GM23338 (cell line): ENCODE measurements around the gene SPATA31E1. TPM values are rescaled to one million over a fixed set of nuclear protein-coding genes. Genes with fewer than 3 reads are reported as not detected.

Experiments
- ATAC-seq: fragments of 200-7000 bp; cut with Tn5 transposase; 3 replicates; pipeline ENCODE4 v1.9.1; 2020
- DNase-seq: peaks from one replicate; pipeline ENCODE4 v3.0.0-alpha.2; 2015; ENCODE audit warnings: low spot score
- H2AFZ ChIP-seq: fragments of 200-600 bp; sonication (generic); 2 replicates; pipeline ENCODE4 v1.8.0; 2016; ENCODE audit warnings: antibody characterized with exemption, mild to moderate bottlenecking, moderate library complexity
- H3F3A ChIP-seq: fragments of 200-600 bp; sonication (generic); replicated peaks from 2 replicates; pipeline ENCODE4 v1.8.0; 2017; ENCODE audit warnings: antibody characterized with exemption, mixed run types, low read depth
- H3K27ac ChIP-seq: fragments of 200-600 bp; sonication (generic); 2 replicates; pipeline ENCODE4 v1.6.1; 2016; ENCODE audit warnings: low read depth
- H3K27me3 ChIP-seq: fragments of 200-600 bp; sonication (generic); 2 replicates; pipeline ENCODE4 v1.8.0; 2016; ENCODE audit warnings: mild to moderate bottlenecking, mixed run types, moderate library complexity; ENCODE audit not compliant: insufficient read depth
- H3K36me3 ChIP-seq: fragments of 200-600 bp; sonication (generic); 2 replicates; pipeline ENCODE4 v1.8.0; 2016; ENCODE audit warnings: mild to moderate bottlenecking; ENCODE audit not compliant: insufficient read depth
- H3K4me1 ChIP-seq: fragments of 200-600 bp; sonication (generic); 2 replicates; pipeline ENCODE4 v1.8.0; 2016; ENCODE audit warnings: mild to moderate bottlenecking, moderate library complexity; ENCODE audit not compliant: insufficient read depth
- H3K4me2 ChIP-seq: fragments of 200-600 bp; sonication (generic); 2 replicates; pipeline ENCODE4 v1.7.1; 2017; ENCODE audit warnings: mixed run types
- H3K4me3 ChIP-seq: fragments of 200-600 bp; sonication (generic); 2 replicates; pipeline ENCODE4 v1.6.1; 2016; ENCODE audit warnings: mixed run types
- H3K79me2 ChIP-seq: fragments of 200-600 bp; sonication (generic); replicated peaks from 2 replicates; pipeline ENCODE4 v1.8.0; 2017; ENCODE audit warnings: mild to moderate bottlenecking; ENCODE audit not compliant: insufficient read depth
- H3K9me2 ChIP-seq: fragments of 200-600 bp; sonication (generic); 2 replicates; pipeline ENCODE4 v1.8.0; 2017; ENCODE audit not compliant: insufficient read depth
- H4K20me1 ChIP-seq: fragments of 200-600 bp; sonication (generic); replicated peaks from 2 replicates; pipeline ENCODE4 v1.8.0; 2017; ENCODE audit warnings: mild to moderate bottlenecking; ENCODE audit not compliant: insufficient read depth
- H3K27ac Mint-ChIP-seq: 2 replicates; pipeline ENCODE4 v1.8.0; 2020; ENCODE audit warnings: inconsistent platforms, mild to moderate bottlenecking, moderate library complexity, mixed read lengths
- H3K27me3 Mint-ChIP-seq: 3 replicates; pipeline ENCODE4 v1.8.0; 2022; ENCODE audit warnings: low read depth, mild to moderate bottlenecking, moderate library complexity, mixed read lengths, inconsistent platforms; ENCODE audit not compliant: insufficient read depth, poor library complexity
- H3K36me3 Mint-ChIP-seq: 3 replicates; pipeline ENCODE4 v1.8.0; 2021; ENCODE audit warnings: low read depth, mild to moderate bottlenecking, inconsistent platforms, moderate library complexity, mixed read lengths
- H3K4me1 Mint-ChIP-seq: 3 replicates; pipeline ENCODE4 v1.8.0; 2020; ENCODE audit warnings: mild to moderate bottlenecking, inconsistent platforms, mixed read lengths
- H3K4me3 Mint-ChIP-seq: 3 replicates; pipeline ENCODE4 v1.8.0; 2021; ENCODE audit warnings: moderate library complexity, mild to moderate bottlenecking, inconsistent platforms, mixed read lengths
- H3K9me3 Mint-ChIP-seq: 3 replicates; pipeline ENCODE4 v1.8.0; 2020; ENCODE audit warnings: moderate library complexity, mild to moderate bottlenecking, inconsistent platforms, mixed read lengths
- CREB1 ChIP-seq: fragments of 250-450 bp; sonication (Bioruptor Pico); IDR thresholded peaks from 2 replicates; pipeline ENCODE4 v1.5.0; 2020; ENCODE audit warnings: low read depth, mild to moderate bottlenecking, moderate library complexity
- CTCF ChIP-seq, 2 experiments: fragments of 200-600 bp in 1 of 2; sonication (generic) in 1 of 2; conservative IDR thresholded peaks; 2 replicates each; pipeline versions ENCODE4 v1.5.1 to v1.6.1; 2016 to 2017; ENCODE audit warnings: antibody characterized with exemption in 2 of 2, low read depth in 2 of 2, mild to moderate bottlenecking in 2 of 2, moderate library complexity in 1 of 2
- ETS1 ChIP-seq: IDR thresholded peaks from 2 replicates; pipeline ENCODE4 v1.6.1; 2016; ENCODE audit warnings: antibody characterized with exemption
- EZH2 ChIP-seq: fragments of 200-600 bp; sonication (generic); IDR thresholded peaks from one replicate; pipeline ENCODE4 v1.8.0; 2017; ENCODE audit warnings: antibody characterized with exemption, mild to moderate bottlenecking, low read depth; ENCODE audit not compliant: unreplicated experiment
- EZH2phosphoT487 ChIP-seq: fragments of 200-600 bp; sonication (generic); IDR thresholded peaks from one replicate; pipeline ENCODE4 v1.8.1; 2018; ENCODE audit warnings: antibody characterized with exemption; ENCODE audit not compliant: unreplicated experiment
- JUNB ChIP-seq: IDR thresholded peaks from one replicate; pipeline ENCODE4 v1.6.1; 2016; ENCODE audit warnings: antibody characterized with exemption; ENCODE audit not compliant: unreplicated experiment
- NANOG ChIP-seq: IDR thresholded peaks from 2 replicates; pipeline ENCODE4 v1.6.1; 2016; ENCODE audit warnings: antibody characterized with exemption, borderline replicate concordance
- POLR2AphosphoS5 ChIP-seq: IDR thresholded peaks from 2 replicates; pipeline ENCODE4 v1.6.1; 2016; ENCODE audit warnings: antibody characterized with exemption, low read depth
- REST ChIP-seq: IDR thresholded peaks from one replicate; pipeline ENCODE4 v1.6.1; 2018; ENCODE audit warnings: antibody characterized with exemption; ENCODE audit not compliant: unreplicated experiment
- STAT1 ChIP-seq: IDR thresholded peaks from one replicate; pipeline ENCODE4 v1.6.1; 2016; ENCODE audit warnings: antibody characterized with exemption; ENCODE audit not compliant: unreplicated experiment
- ZNF114 ChIP-seq: fragments of 250-450 bp; sonication (Bioruptor Pico); IDR thresholded peaks from 2 replicates; pipeline ENCODE4 v1.5.0; 2020; ENCODE audit warnings: mild to moderate bottlenecking, moderate library complexity
- ZNF331 ChIP-seq: fragments of 250-450 bp; sonication (Bioruptor Pico); IDR thresholded peaks from 2 replicates; pipeline ENCODE4 v1.5.0; 2020; ENCODE audit warnings: low read depth, mild to moderate bottlenecking, moderate library complexity
- ZNF462 ChIP-seq: fragments of 250-450 bp; sonication (Bioruptor Pico); IDR thresholded peaks from 2 replicates; pipeline ENCODE4 v1.5.0; 2020; ENCODE audit warnings: mild to moderate bottlenecking, moderate library complexity
- polyA plus RNA-seq: library from polyadenylated mRNA; unstranded; fragments of >200 nt; fragmentation: Nextera tagmentation; extraction: Ambion mirVana; gene quantifications from 2 replicates; pipeline ENCODE4 v1.2.1, GENCODE V29; 2016
- total RNA-seq: library from RNA; depleted of rRNA; stranded (reverse); fragments of >200 nt; shearing (Covaris generic); gene quantifications from 2 replicates; pipeline ENCODE4 v1.2.3, GENCODE V29; 2014

Gene SPATA31E1
- total and polyA plus RNA-seq, 2 experiments from 2014 or later: 0.05 TPM; not detected in 1

GRCh38 chr9:87880116-87880515, 2.6 kb upstream of the SPATA31E1 start:
- no peak overlapping the region for H3K27ac Mint-ChIP-seq
- no peak for TF ChIP-seq EZH2phosphoT487
- TF ChIP-seq REST: no peak
- TF ChIP-seq JUNB: no peak
- no peak for TF ChIP-seq STAT1
- no peak for TF ChIP-seq CTCF (conservative IDR thresholded peaks at IDR 0.05; ENCODE audit: low read depth in 2 of 2)
- TF ChIP-seq CREB1: no peak
- no peak for TF ChIP-seq ETS1
- no peak for TF ChIP-seq ZNF462 (CRISPR knock-in tag)
- TF ChIP-seq ZNF114 (CRISPR knock-in tag): no peak
- TF ChIP-seq NANOG: no peak
- TF ChIP-seq ZNF331 (CRISPR knock-in tag): no peak
- no peak for TF ChIP-seq EZH2
- TF ChIP-seq POLR2AphosphoS5: no peak
- H4K20me1 ChIP-seq: no peaks in the 10 kb centered on the region
- peaks cover 3% of the 10 kb centered on the region for H3K9me3 Mint-ChIP-seq
- ATAC-seq: no peak
- H3K36me3 Mint-ChIP-seq: peaks cover 7% of the 10 kb centered on the region; the same call in 2 of the 3 replicates
- peaks cover 11% of the 10 kb centered on the region for H3K27me3 Mint-ChIP-seq
- DNase-seq: no peak
- H3K27ac ChIP-seq: no peak overlapping the region
- H3K4me1 Mint-ChIP-seq: peaks cover 26% of the 10 kb centered on the region
- peaks cover 3% of the 10 kb centered on the region; the same call in 1 of the 2 replicates for H3K9me2 ChIP-seq
- peaks cover 14% of the 10 kb centered on the region for H3K4me1 ChIP-seq
- H3F3A ChIP-seq: no peaks in the 10 kb centered on the region
- no peaks in the 10 kb centered on the region for H3K79me2 ChIP-seq
- H3K36me3 ChIP-seq: no peaks in the 10 kb centered on the region
- no peaks in the 10 kb centered on the region for H3K27me3 ChIP-seq
- no peak overlapping the region for H3K4me3 ChIP-seq
- no peak overlapping the region for H3K4me2 ChIP-seq
- H3K4me3 Mint-ChIP-seq: no peak overlapping the region
- H2AFZ ChIP-seq: 0 out of 2 replicates have a peak overlapping the region, but pooled peaks have one; percentile 4
